ENCODE results near the gene METTL8. TPM values are rescaled to one million over a fixed set of nuclear protein-coding genes. Genes with fewer than 3 reads are reported as not detected.
A peak's percentile ranks its signal among the peaks of the same experiment; 100 is the strongest.
"Not testable (repeated sequence)": the region's sequence is repeated elsewhere in the genome, so short reads cannot be mapped to it uniquely, and the experiment has no call there.

METTL8 gene
- total RNA-seq, 2 experiments from 2014 or later = 20.0 to 21.8 TPM

GRCh38 chr2:171447675-171448074 is 13.9 kb upstream of the METTL8 start:
- DNase-seq = no peak
- Mint-ChIP-seq H3K27me3 (no peaks in the 10 kb centered on the region), H3K4me1 (no peaks in the 10 kb centered on the region), H3K36me3 (ENCODE audit: low read depth) (peaks cover 28% of the 10 kb centered on the region), H3K27ac (no peak overlapping the region), H3K9me3 (no peaks in the 10 kb centered on the region), H3K4me3 (no peak overlapping the region)
- ChIA-PET CTCF (no interaction called here), POLR2A (no interaction called here)

DNA sequence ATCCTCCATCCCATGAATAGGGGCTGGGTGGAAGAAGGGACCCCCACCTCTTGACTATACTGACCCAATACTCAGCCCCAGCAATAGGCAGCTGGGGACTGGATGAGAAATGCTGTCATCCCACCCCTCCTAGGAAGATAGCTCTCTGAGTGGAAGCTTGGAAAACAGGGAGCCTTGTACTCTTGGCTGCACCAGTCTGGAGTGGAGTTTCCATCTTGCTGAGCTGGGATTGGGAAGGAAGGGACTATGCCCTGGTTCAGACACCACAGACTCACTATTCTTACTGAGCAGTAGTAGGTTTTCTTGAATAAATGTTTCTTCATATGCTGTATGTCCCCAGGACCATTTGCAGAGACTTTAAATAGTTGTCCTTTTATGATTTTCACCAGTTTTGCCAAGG is 7.7 kb upstream of the METTL8 start:
- POLR2A ChIA-PET = no interaction called here

GRCh38 chr2:171436307-171436706 is 2.5 kb upstream of the METTL8 start:
- POLR2A ChIA-PET = no interaction called here
- Mint-ChIP-seq H3K9me3 (no peaks in the 10 kb centered on the region), H3K4me3 (no peak overlapping the region), H3K4me1 (peaks cover 45% of the 10 kb centered on the region), H3K27ac (no peak overlapping the region), H3K36me3 (ENCODE audit: low read depth) (peaks cover 54% of the 10 kb centered on the region), H3K27me3 (no peaks in the 10 kb centered on the region)
- DNase-seq = no peak
- CTCF ChIA-PET = no interaction called here

More for the DNA sequence above, 7.7 kb upstream of the METTL8 start:
- no peak for DNase-seq
- no peaks in the 10 kb centered on the region for H3K27me3 Mint-ChIP-seq
- no peak overlapping the region for H3K4me3 Mint-ChIP-seq
- H3K36me3 Mint-ChIP-seq (ENCODE audit: low read depth) = peaks cover 44% of the 10 kb centered on the region
- H3K27ac Mint-ChIP-seq = no peak overlapping the region
- CTCF ChIA-PET = interaction anchor here (0.6 to 1.1 kb wide), 3 partner anchors 10 to 513 kb away, joined by 3 read pairs; partner anchors contain the start of gene GORASP2
- no peaks in the 10 kb centered on the region for H3K9me3 Mint-ChIP-seq
- H3K4me1 Mint-ChIP-seq = peaks cover 13% of the 10 kb centered on the region

DNA sequence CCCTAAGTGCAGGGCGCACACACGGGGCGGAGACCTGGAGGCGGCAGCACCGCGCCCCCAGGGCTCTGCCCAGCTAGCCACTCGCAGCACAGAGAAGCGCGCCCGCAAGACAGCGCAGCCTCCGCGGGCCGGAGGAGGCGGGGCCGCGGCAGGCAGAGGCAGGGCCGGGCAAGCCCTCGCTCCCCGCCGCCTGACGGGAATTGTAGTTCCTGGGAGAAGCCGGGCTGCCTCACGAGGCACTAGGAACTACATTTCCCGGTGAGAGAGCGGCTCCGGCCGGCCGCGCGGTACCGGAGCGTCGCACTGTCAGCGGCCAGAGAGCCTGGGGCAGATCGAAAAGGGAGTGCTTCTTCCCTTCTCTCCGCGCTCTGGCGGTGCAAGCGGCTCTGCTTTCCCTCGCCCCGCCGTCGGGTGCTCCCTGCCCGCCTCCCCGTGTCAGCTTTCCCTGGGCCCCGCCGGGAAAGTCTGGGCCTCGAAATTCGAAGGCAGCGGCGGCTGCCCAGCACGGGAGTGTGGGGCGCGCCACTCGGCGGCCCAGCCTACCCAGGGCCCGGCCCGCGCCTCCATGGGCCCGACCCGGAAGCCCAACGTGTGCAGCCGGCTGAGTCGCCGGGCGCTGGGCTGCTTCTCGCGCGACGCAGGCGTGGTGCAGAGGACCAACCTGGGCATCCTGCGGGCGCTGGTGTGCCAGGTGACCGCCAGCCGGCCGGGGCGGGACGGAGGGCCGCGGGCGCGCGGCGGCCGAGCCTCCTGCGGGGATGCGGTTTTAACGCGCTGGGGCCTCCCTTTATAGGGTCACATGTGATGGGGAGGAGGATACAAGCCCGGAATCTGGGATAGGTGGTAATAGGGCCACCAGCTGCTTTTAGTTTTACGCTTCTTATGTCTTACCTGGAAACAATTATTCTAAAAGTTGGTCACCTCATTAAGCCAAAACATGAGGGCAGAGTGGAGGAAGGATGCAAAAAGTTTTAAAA is 511 bp upstream of the METTL8 start, which contains the start of gene DCAF17:
Gene DCAF17, plus strand, starts transcription at position 214 of the 977 bp plus-strand sequence. Its CDS starts 352 bp downstream, at position 566.
- Mint-ChIP-seq H3K4me3 (peak within 1 kb of the TSS; percentile 83), H3K9me3 (peaks cover 10% of the 10 kb centered on the region), H3K27ac (peak within 1 kb of the TSS; percentile 94), H3K27me3 (no peaks in the 10 kb centered on the region), H3K36me3 (ENCODE audit: low read depth) (peaks cover 55% of the 10 kb centered on the region), H3K4me1 (peaks cover 43% of the 10 kb centered on the region)
- ChIA-PET POLR2A (interaction anchor here (0.7 to 0.9 kb wide), 2 partner anchors 18 to 25 kb away, joined by 3 read pairs; no protein-coding TSS in a partner anchor), CTCF (interaction anchor here (0.5 to 4.4 kb wide), 9 partner anchors 10 to 505 kb away, joined by 3 to 25 read pairs (median 3); partner anchors contain the start of gene GORASP2)
- DNase-seq = peak; percentile 95

DNA sequence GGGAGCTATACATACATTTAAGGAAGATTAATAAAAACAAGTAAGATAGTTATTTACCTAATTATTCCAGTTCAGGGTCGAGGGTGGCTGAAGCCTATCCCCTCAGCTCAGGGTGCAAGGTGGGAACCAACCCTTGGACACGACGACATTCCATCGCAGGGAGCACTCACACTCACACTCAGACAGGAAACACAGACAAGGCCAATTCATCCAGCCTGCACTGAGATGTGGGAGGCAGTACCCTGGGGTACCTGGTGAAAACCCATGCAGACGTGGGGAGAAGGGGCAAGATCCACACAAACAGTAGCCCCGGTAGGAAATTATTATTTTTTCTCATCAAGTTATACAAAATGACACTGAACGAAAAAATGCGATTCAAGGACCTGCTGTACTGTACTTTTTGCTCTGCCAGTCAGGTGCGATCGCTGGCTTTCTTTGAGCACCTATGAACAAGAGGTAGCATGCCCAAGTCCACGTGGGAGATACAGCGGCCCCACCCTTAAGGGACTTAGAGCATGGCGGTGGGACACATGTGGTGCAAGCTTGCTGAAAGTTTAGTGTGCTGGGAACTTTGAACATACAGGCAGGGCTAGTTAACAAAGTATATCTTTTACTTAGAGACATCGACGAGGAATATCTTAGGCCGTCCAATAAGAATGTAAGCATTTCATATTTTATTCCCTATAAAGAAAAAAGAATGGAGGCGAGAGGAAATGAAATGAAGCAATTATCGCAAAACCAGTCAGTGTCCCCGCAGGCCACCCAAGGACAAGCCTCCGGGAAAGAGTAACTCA is 624 bp downstream of the METTL8 start:
- H3K36me3 Mint-ChIP-seq (ENCODE audit: low read depth) = peaks cover 52% of the 10 kb centered on the region
- CTCF ChIA-PET = interaction anchor here (0.5 to 4.4 kb wide), 7 partner anchors 11 to 504 kb away, joined by 3 to 25 read pairs (median 3); partner anchors contain the start of gene GORASP2
- peaks cover 42% of the 10 kb centered on the region for H3K4me1 Mint-ChIP-seq
- peak; percentile 50 for DNase-seq
- no peaks in the 10 kb centered on the region for H3K27me3 Mint-ChIP-seq
- peaks cover 15% of the 10 kb centered on the region for H3K9me3 Mint-ChIP-seq
- H3K27ac Mint-ChIP-seq = peak overlapping the region; percentile 94
- peak overlapping the region; percentile 83 for H3K4me3 Mint-ChIP-seq
- POLR2A ChIA-PET = interaction anchor here (0.9 kb wide), 1 partner anchor 17 kb away, joined by 3 read pairs; no protein-coding TSS in a partner anchor

GRCh38 chr2:171432206-171432968 is 1.4 kb downstream of the METTL8 start:
- Mint-ChIP-seq H3K4me1 (peaks cover 37% of the 10 kb centered on the region), H3K27me3 (no peaks in the 10 kb centered on the region), H3K4me3 (peak overlapping the region; percentile 83), H3K9me3 (peaks cover 15% of the 10 kb centered on the region), H3K27ac (peak overlapping the region; percentile 94), H3K36me3 (ENCODE audit: low read depth) (peaks cover 45% of the 10 kb centered on the region)
- no peak for DNase-seq
- ChIA-PET CTCF (interaction anchor here (0.9 to 4.4 kb wide), 5 partner anchors 16 to 503 kb away, joined by 3 to 25 read pairs (median 8); partner anchors contain the start of gene GORASP2), POLR2A (no interaction called here)

DNA sequence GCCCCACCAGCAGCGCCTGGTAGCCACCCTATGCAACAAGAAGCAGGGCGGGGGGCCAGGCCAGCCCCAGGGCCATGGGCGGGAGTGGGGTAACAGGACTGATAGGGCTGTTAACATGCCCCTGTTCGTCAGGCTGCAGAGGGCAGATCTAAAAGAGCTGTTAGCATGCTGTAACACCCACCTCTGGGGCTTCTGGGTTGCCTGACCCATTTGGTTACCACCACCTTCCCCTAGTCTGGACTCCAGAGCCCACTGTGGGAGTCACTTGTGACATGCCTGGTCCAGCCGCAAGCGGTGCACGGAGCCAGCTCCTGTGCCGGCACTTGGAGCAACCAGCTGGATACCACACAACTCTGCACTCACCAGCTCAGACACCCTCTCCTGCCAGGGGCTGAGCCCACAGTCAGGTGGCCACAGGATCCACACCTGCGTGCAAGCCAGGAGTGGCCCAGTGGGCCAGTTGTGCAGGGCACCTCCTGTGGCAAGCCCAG is 2.1 kb downstream of the METTL8 start:
- POLR2A ChIA-PET = no interaction called here
- Mint-ChIP-seq H3K36me3 (ENCODE audit: low read depth) (peaks cover 39% of the 10 kb centered on the region), H3K9me3 (peaks cover 20% of the 10 kb centered on the region), H3K4me3 (no peak overlapping the region), H3K27ac (no peak overlapping the region), H3K27me3 (no peaks in the 10 kb centered on the region), H3K4me1 (peaks cover 35% of the 10 kb centered on the region)
- DNase-seq = no peak
- CTCF ChIA-PET = interaction anchor here (1.0 to 4.4 kb wide), 5 partner anchors 10 to 503 kb away, joined by 3 to 25 read pairs (median 8); partner anchors contain the start of gene GORASP2

DNA sequence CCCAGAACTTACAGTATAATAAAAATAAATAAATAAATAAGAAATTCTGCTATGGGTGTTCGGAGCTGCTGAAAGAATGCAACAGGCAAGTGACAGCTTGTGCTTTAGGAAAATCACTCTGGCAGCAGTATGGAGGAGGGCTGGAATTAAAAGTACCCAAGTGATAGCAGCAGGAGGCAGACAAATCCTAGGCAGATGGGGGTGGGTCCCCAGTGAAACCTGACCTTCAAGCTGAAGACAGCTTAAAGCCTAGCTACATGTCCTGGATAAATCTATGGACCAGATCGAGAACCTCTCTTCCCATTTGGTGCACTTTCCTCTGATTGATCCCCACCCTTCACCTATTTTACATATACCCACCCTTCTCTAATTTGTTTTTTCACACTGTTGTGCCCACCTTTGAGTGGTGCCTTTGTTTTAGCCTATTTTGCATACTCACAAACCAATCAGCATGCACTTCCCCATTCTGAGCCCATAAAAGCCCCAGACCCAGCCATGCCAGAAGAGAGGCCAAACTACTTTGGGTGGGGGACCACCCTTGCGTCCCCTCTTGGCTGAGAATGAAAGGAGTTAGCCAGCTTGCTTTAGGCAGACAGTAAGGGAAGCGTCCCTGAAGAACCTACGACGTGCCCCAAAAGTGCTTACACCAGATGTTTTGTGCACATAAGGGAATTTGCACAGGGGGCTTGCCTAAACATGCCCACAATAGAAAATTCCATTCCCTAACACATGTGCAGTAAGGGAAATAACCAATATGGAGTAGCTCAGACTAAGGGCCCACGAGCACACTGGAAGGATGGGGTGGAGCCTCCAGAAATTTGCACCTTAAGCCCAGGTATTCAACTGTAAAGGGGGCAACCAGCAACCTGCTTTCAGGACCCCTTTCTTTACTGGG is 3.0 kb downstream of the METTL8 start:
- no peak for DNase-seq
- Mint-ChIP-seq H3K4me1 (peaks cover 33% of the 10 kb centered on the region), H3K4me3 (no peak overlapping the region), H3K27ac (no peak overlapping the region), H3K27me3 (no peaks in the 10 kb centered on the region), H3K9me3 (peaks cover 20% of the 10 kb centered on the region), H3K36me3 (ENCODE audit: low read depth) (peaks cover 32% of the 10 kb centered on the region)
- POLR2A ChIA-PET = no interaction called here
- CTCF ChIA-PET = interaction anchor here (0.9 to 4.4 kb wide), 6 partner anchors 9 to 502 kb away, joined by 3 to 25 read pairs (median 6); partner anchors contain the start of gene GORASP2

DNA sequence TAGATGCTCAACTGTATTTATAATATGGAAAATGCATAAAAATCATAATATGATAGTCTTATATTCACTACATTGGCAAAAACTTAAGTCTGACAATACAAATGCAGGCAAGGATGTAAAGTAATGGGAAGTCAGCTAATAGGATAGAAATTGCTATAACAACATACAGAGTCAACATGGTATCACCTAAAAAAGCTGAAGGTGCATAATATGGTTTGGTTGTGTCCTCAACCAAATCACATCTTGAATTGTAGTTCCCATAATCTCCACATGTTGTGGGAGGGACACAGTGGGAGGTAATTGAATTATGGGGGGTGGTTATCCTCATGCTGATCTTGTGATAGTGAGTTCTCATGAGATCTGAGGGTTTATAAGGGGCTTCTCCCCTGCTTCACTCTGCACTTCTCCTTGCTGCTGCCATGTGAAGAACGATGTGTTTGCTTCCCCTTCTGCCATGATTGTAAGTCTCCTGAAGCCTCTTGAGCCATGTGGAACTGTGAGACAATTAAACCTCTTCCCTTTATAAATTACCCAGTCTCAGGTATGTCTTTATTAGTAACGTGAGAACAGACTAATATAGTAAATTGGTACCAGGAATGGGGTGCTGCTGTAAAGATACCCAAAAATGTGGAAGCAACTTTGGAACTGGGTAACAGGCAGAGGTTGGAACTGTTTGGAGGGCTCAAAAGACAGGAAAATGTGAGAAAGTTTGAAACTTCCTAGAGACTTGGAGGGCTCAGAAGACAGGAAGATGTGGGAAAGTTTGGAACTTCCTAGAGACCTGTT is 10.9 kb downstream of the METTL8 start:
- CTCF ChIA-PET, POLR2A ChIA-PET: not testable (repeated sequence)

DNA sequence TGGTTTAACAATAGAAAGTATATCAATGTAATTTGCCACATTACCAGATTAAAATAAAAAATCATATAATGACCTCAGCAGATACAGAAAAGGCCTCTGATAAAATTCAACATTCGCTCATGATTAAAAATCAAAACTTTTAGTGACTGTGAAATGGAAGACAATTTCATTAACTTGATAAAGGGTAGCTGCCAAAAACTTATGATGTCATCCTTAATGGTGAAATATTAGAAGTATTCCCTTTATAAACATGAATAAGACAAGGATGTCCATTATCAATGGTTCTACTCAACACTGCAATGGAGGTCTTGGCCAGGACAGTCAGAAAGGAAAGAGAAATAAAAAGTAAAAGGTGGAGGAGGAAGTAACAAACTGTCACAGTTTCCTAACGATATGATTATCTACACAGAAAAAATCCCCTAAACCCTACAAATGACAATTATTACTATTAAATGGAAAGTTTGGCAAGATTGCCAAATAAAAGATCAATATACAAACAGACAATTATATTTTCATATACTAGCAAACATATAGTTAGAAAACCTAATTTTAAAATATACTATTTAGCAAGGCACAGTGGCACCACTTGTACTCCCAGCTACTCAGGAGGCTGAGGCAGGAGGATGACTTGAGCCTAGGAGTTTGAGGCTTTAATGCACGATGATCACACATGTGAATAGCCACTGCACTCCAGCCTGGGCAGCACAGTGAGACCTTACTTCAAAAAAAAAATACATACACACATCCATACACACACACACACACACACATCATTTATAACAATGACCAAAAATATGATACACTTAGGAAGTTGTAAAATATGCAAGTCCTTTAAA is 12.8 kb downstream of the METTL8 start:
- H3K4me1 Mint-ChIP-seq = peaks cover 8% of the 10 kb centered on the region
- no peak overlapping the region for H3K4me3 Mint-ChIP-seq
- H3K27me3 Mint-ChIP-seq = no peaks in the 10 kb centered on the region
- ChIA-PET POLR2A (no interaction called here), CTCF (interaction anchor here (0.8 to 1.0 kb wide), 2 partner anchors 10 kb away, joined by 3 to 4 read pairs; no protein-coding TSS in a partner anchor)
- H3K27ac Mint-ChIP-seq = no peak overlapping the region
- H3K9me3 Mint-ChIP-seq = peaks cover 32% of the 10 kb centered on the region
- no peak for DNase-seq
- H3K36me3 Mint-ChIP-seq (ENCODE audit: low read depth) = peaks cover 35% of the 10 kb centered on the region

More for the DNA sequence above, 10.9 kb downstream of the METTL8 start:
- not testable (repeated sequence) for H3K4me1 Mint-ChIP-seq, H3K27me3 Mint-ChIP-seq, H3K4me3 Mint-ChIP-seq, H3K27ac Mint-ChIP-seq, DNase-seq
- Mint-ChIP-seq H3K9me3 (peaks cover 38% of the 10 kb centered on the region), H3K36me3 (ENCODE audit: low read depth) (peaks cover 37% of the 10 kb centered on the region)

Measured in activated CD4-positive, alpha-beta T cell treated with anti-CD3 and anti-CD28 coated beads, Interleukin-2, amount 10 ng/mL, durations not matched to agents 7 days and 5 days (primary cell).